HepG2 (cell line): ENCODE results near the gene BARX1. TPM values are rescaled to one million over a fixed set of nuclear protein-coding genes. Genes with fewer than 3 reads are reported as not detected.
"Not testable (repeated sequence)": the region's sequence is repeated elsewhere in the genome, so short reads cannot be mapped to it uniquely, and the experiment has no call there.

Source experiments
- ATAC-seq: fragments of 200-7000 bp; cut with Tn5 transposase; 3 replicates; pipeline ENCODE4 v1.9.1; 2020; ENCODE audit warnings: mild to moderate bottlenecking, moderate library complexity
- BruUV-seq: library from RNA; stranded (reverse); fragments of 400-500 nt; replicated peaks from 2 replicates; lab custom pipeline; 2021; lab: Mats Ljungman, UMichigan
- CTCF ChIA-PET: fragments of 300-600 bp; formaldehyde crosslinking; extraction: SDS; loops from one replicate; lab custom pipeline; 2021; ENCODE audit warnings: low total read pairs, inconsistent platforms, low intra/inter-chr PET ratio; lab: Yijun Ruan, JAX
- POLR2A ChIA-PET: fragments of 350-600 bp; sonication (Branson Sonifier 250); formaldehyde crosslinking; loops from one replicate; lab custom pipeline; 2020; ENCODE audit warnings: antibody characterized with exemption, inconsistent platforms; lab: Yijun Ruan, JAX
- DNase-seq: peaks from one replicate; pipeline ENCODE4 v3.0.0-alpha.2; 2015; ENCODE audit warnings: low spot score
- FAIRE-seq: peaks from 3 replicates; lab custom pipeline; 2011; peaks lifted over from hg19 to GRCh38; lab: Jason Lieb, UNC
- H2AFZ ChIP-seq: one replicate; pipeline ENCODE4 v1.6.1; 2011; ENCODE audit warnings: low read length, inconsistent platforms
- H3K27ac ChIP-seq: fragments of 300-600 bp; 3 replicates; pipeline ENCODE4 v1.8.0; 2011; ENCODE audit warnings: mixed run types, mild to moderate bottlenecking, mixed read lengths, low read length, inconsistent platforms; ENCODE audit not compliant: insufficient read depth; ENCODE audit errors: extremely low read length
- H3K27me3 ChIP-seq, 2 experiments: fragments of 200-600 bp in 1 of 2; 2 replicates in 1 of 2; 3 replicates in 1 of 2; pipeline versions ENCODE4 v1.6.0 to v1.8.0; 2011; ENCODE audit warnings: low read length in 2 of 2, mild to moderate bottlenecking in 2 of 2, moderate library complexity in 2 of 2, inconsistent platforms in 1 of 2; ENCODE audit not compliant: insufficient read depth in 2 of 2, control insufficient read depth in 1 of 2
- H3K36me3 ChIP-seq, 2 experiments: fragments of 200-600 bp in 1 of 2; replicated peaks in 1 of 2; 2 replicates in 1 of 2; 3 replicates in 1 of 2; pipeline versions ENCODE4 v1.5.1 to v1.8.0; 2011; ENCODE audit warnings: low read length in 2 of 2, inconsistent platforms in 1 of 2; ENCODE audit not compliant: insufficient read depth in 2 of 2, control insufficient read depth in 1 of 2
- H3K4me1 ChIP-seq: 2 replicates; pipeline ENCODE4 v1.5.1; 2012; ENCODE audit warnings: low read length, inconsistent platforms; ENCODE audit not compliant: insufficient read depth
- H3K4me2 ChIP-seq: 2 replicates; pipeline ENCODE4 v1.6.0; 2011; ENCODE audit warnings: low read depth, low read length, inconsistent platforms
- H3K4me3 ChIP-seq, 3 experiments: fragments of 200-600 bp in 1 of 3; sonication (generic), shearing (Covaris generic) in 1 of 3; replicated peaks in 1 of 3; 2 replicates each; pipeline ENCODE4 v1.5.1; 2011 to 2016; ENCODE audit warnings: low read length in 3 of 3, inconsistent platforms in 2 of 3, low read depth in 2 of 3, mild to moderate bottlenecking in 2 of 3, control low read depth in 1 of 3, mixed read lengths in 1 of 3; ENCODE audit not compliant: insufficient read depth in 1 of 3
- H3K79me2 ChIP-seq: one replicate; pipeline ENCODE4 v1.6.1; 2011; ENCODE audit warnings: low read length, inconsistent platforms; ENCODE audit not compliant: insufficient read depth
- H3K9ac ChIP-seq: 2 replicates; pipeline ENCODE4 v1.6.0; 2011; ENCODE audit warnings: mild to moderate bottlenecking, low read depth, low read length, inconsistent platforms; ENCODE audit not compliant: insufficient read depth
- H3K9me3 ChIP-seq: 2 replicates; pipeline ENCODE4 v1.5.1; 2012; ENCODE audit warnings: mild to moderate bottlenecking, low read length
- H4K20me1 ChIP-seq: 2 replicates; pipeline ENCODE4 v1.6.0; 2011; ENCODE audit warnings: inconsistent platforms, mild to moderate bottlenecking, low read length, moderate library complexity; ENCODE audit not compliant: insufficient read depth
- CREB3 ChIP-seq: sonication (generic); formaldehyde crosslinking; IDR thresholded peaks from 2 replicates; pipeline ENCODE4 v1.5.0; 2020; ENCODE audit warnings: missing genetic modification reagents
- KDM4B ChIP-seq: sonication (generic); formaldehyde crosslinking; IDR thresholded peaks from 2 replicates; pipeline ENCODE4 v1.4.0; 2020; ENCODE audit warnings: missing genetic modification reagents
- MIXL1 ChIP-seq: IDR thresholded peaks from 2 replicates; pipeline ENCODE4 v1.6.1; 2016
- STAT6 ChIP-seq: sonication (generic); formaldehyde crosslinking; IDR thresholded peaks from 2 replicates; pipeline ENCODE4 v1.4.0; 2020; ENCODE audit warnings: missing genetic modification reagents, mild to moderate bottlenecking, borderline replicate concordance
- THAP8 ChIP-seq: sonication (generic); formaldehyde crosslinking; IDR thresholded peaks from 2 replicates; pipeline ENCODE4 v1.5.1; 2020; ENCODE audit warnings: missing genetic modification reagents, mild to moderate bottlenecking, borderline replicate concordance
- ZNF460 ChIP-seq: sonication (generic); formaldehyde crosslinking; IDR thresholded peaks from 2 replicates; pipeline ENCODE4 v1.5.1; 2020; ENCODE audit warnings: missing genetic modification reagents, mild to moderate bottlenecking, borderline replicate concordance
- ZNF512B ChIP-seq: sonication (generic); formaldehyde crosslinking; IDR thresholded peaks from 2 replicates; pipeline ENCODE4 v1.5.1; 2020; ENCODE audit warnings: missing genetic modification reagents, mild to moderate bottlenecking, borderline replicate concordance
- ZNF614 ChIP-seq: IDR thresholded peaks from 2 replicates; pipeline ENCODE4 v1.6.1; 2018; ENCODE audit warnings: missing biosample characterization, missing genetic modification reagents, inconsistent platforms, borderline replicate concordance
- WGBS: methylation state at CpG from one replicate; pipeline ENCODE4 v1.1.6; 2017; ENCODE audit warnings: low lambda C conversion rate; 5-methylcytosine and 5-hydroxymethylcytosine counted together
- in situ Hi-C: cut with HindIII; loops from 2 replicates; pipeline ENCODE4 v1.10.0; 2017; ENCODE audit warnings: low pct_unique_long_range_greater_than_20kb; ENCODE audit not compliant: extremely low pct_ligation_motif_present
- intact Hi-C: fragments of 100-400 bp; cut with micrococcal nuclease; formaldehyde crosslinking; loops from one replicate; pipeline ENCODE4 v1.10.0; 2022; ENCODE audit not compliant: unreplicated experiment
- polyA plus RNA-seq, 8 experiments: library from polyadenylated mRNA; depleted of rRNA in 3 of 8; stranded (reverse) in 7 of 8; unstranded in 1 of 8; fragments of >200 nt; fragmentation: Illumina TruSeq in 4 of 8; extraction: Trizol in 4 of 8; gene quantifications; 2 replicates each; pipeline versions ENCODE4 v1.2.1 to v1.2.3, GENCODE V29; 2011 to 2016; ENCODE audit warnings: low read depth in 4 of 8, missing spikeins in 1 of 8, mixed read lengths in 1 of 8; ENCODE audit not compliant: insufficient read depth in 1 of 8
- total RNA-seq, 5 experiments: library from RNA; depleted of rRNA; stranded (reverse); fragments of >200 nt; fragmentation: Illumina TruSeq; extraction: Trizol; gene quantifications; 2 replicates each; pipeline ENCODE4 v1.2.3, GENCODE V29; 2016; ENCODE audit warnings: low read depth in 1 of 5

Gene BARX1
- total and polyA plus RNA-seq, 2 of the 13 experiments (the other 11 are each of a cell fraction or from before 2014, with no cell fraction given), result not detected

GRCh38 chr9:93974151-93974550, 19.0 kb upstream of the BARX1 start (continued):
- no peak for TF ChIP-seq KDM4B (CRISPR knock-in tag)
- no peak for TF ChIP-seq MIXL1 (CRISPR knock-in tag)
- no peak for TF ChIP-seq ZNF512B (CRISPR knock-in tag)

- BruUV-seq, CTCF ChIA-PET, H3K4me2 ChIP-seq, FAIRE-seq, in situ Hi-C loops, H3K27ac ChIP-seq, H3K9me3 ChIP-seq, H3K27me3 ChIP-seq, H3K4me3 ChIP-seq, intact Hi-C loops, DNase-seq, H3K79me2 ChIP-seq, POLR2A ChIA-PET, ATAC-seq, H2AFZ ChIP-seq, H3K36me3 ChIP-seq, H4K20me1 ChIP-seq, H3K9ac ChIP-seq, H3K4me1 ChIP-seq: not testable (repeated sequence)
- WGBS, result 31% methylated on average over 3 of the region's 3 CpGs
Measured at GRCh38 chr9:93972655-93973054, 17.5 kb upstream of the BARX1 start.

- Histone ChIP-seq H2AFZ (no peak overlapping the region), H3K4me2 (no peak overlapping the region), H3K9me3 (no peaks in the 10 kb centered on the region), H3K79me2 (no peaks in the 10 kb centered on the region), H3K36me3 (no peaks in the 10 kb centered on the region), H3K27me3 (no peaks in the 10 kb centered on the region), H3K4me3 (no peak overlapping the region), H3K4me1 (peaks cover 10% of the 10 kb centered on the region), H3K27ac (no peak overlapping the region)
- CTCF ChIA-PET, result no interaction called here
- 74% methylated on average over 3 of the region's 3 CpGs for WGBS
- POLR2A ChIA-PET, result no interaction called here
- intact Hi-C loops (no loop called here), in situ Hi-C loops (no loop called here)
- no TSS peak for BruUV-seq
- no peak for ATAC-seq
- FAIRE-seq, result no peak
- TF ChIP-seq ZNF460 (CRISPR knock-in tag), result no peak
- no peak for TF ChIP-seq ZNF614
- TF ChIP-seq STAT6 (CRISPR knock-in tag), result no peak
- TF ChIP-seq THAP8, result no peak
- TF ChIP-seq CREB3 (CRISPR knock-in tag), result no peak
- TF ChIP-seq, all 625 proteins: peak for 0
- DNase-seq, result no peak
- no peaks in the 10 kb centered on the region for H4K20me1 ChIP-seq
- no peak overlapping the region for H3K9ac ChIP-seq
Measured at GRCh38 chr9:93969328-93969661, 14.1 kb upstream of the BARX1 start.
